Right atrium auricular region (tissue), 2 donors: ENCODE data around the gene SMC5. TPM values are rescaled to one million over a fixed set of nuclear protein-coding genes. Genes with fewer than 3 reads are reported as not detected.

Source experiments
- DNase-seq: peaks from one replicate; pipeline ENCODE4 v3.0.0-alpha.2; 2019; ENCODE audit warnings: low spot score
- H3K27ac ChIP-seq, 2 donors: fragments of 200-600 bp; sonication (generic); 1 replicate in 1 of 2; 2 replicates in 1 of 2; pipeline ENCODE4 v1.5.1; 2016 to 2019
- H3K27me3 ChIP-seq, 2 donors: fragments of 200-600 bp; sonication (generic); one replicate each; pipeline versions ENCODE4 v1.5.1 to v1.6.0; 2017 to 2019
- H3K36me3 ChIP-seq: fragments of 200-600 bp; sonication (generic); one replicate; pipeline ENCODE4 v1.5.1; 2016
- H3K4me1 ChIP-seq, 2 donors: fragments of 200-600 bp; sonication (generic); one replicate each; pipeline versions ENCODE4 v1.5.1 to v1.6.0; 2017 to 2019
- H3K4me3 ChIP-seq, 2 donors: fragments of 200-600 bp; sonication (generic); 1 replicate in 1 of 2; 2 replicates in 1 of 2; pipeline ENCODE4 v1.5.1; 2017 to 2019; ENCODE audit warnings: mild to moderate bottlenecking in 1 of 2, moderate library complexity in 1 of 2
- H3K9me3 ChIP-seq, 2 donors: fragments of 200-600 bp; sonication (generic); one replicate each; pipeline ENCODE4 v1.5.1; 2019
- CTCF ChIP-seq, 2 donors: fragments of 200-600 bp; sonication (generic); IDR thresholded peaks; one replicate each; pipeline ENCODE4 v1.5.1; 2019; ENCODE audit warnings: antibody characterized with exemption in 2 of 2
- total RNA-seq, 2 donors: library from RNA; depleted of rRNA; stranded (reverse); fragments of >200 nt; gene quantifications; one replicate each; pipeline ENCODE4 v1.1.0, GENCODE V29; 2016

Gene SMC5
- total RNA-seq, 2 donors from 2014 or later = 11.4 to 15.0 TPM

GRCh38 chr9:70402213-70402612, 143.4 kb downstream of the SMC5 start:
- Histone ChIP-seq H3K4me1 (peaks cover 0 to 97% of the 10 kb centered on the region in 2 donors), H3K27ac (peak overlapping the region; percentile 100), H3K36me3 (peaks cover 1% of the 10 kb centered on the region), H3K27me3 (no peaks in the 10 kb centered on the region), H3K4me3 (no peak overlapping the region), H3K9me3 (no peaks in the 10 kb centered on the region)
- DNase-seq = no peak
- no peak for TF ChIP-seq CTCF (IDR thresholded peaks at IDR 0.05)

- H3K9me3 ChIP-seq = no peaks in the 10 kb centered on the region
- H3K4me1 ChIP-seq = peaks cover 0 to 97% of the 10 kb centered on the region in 2 donors
- TF ChIP-seq CTCF (IDR thresholded peaks at IDR 0.05) = no peak
- no peak overlapping the region for H3K4me3 ChIP-seq
- peaks cover 6% of the 10 kb centered on the region for H3K36me3 ChIP-seq
- no peaks in the 10 kb centered on the region for H3K27me3 ChIP-seq
- peak overlapping the region; percentile 100 for H3K27ac ChIP-seq
- DNase-seq = peak; percentile 57
Measured at GRCh38 chr9:70403166-70403565, 144.4 kb downstream of the SMC5 start.

- DNase-seq = no peak
- Histone ChIP-seq H3K36me3 (peaks cover 6% of the 10 kb centered on the region), H3K4me3 (peak overlapping the region in 1 of 2 donors; percentile 17), H3K27me3 (no peaks in the 10 kb centered on the region), H3K27ac (peak overlapping the region; percentile 100), H3K4me1 (peaks cover 0 to 97% of the 10 kb centered on the region in 2 donors), H3K9me3 (no peaks in the 10 kb centered on the region)
- TF ChIP-seq CTCF (IDR thresholded peaks at IDR 0.05) = no peak
Measured at GRCh38 chr9:70403618-70404025, 144.8 kb downstream of the SMC5 start.

GRCh38 chr9:70404261-70404660, 145.5 kb downstream of the SMC5 start:
- peaks cover 6% of the 10 kb centered on the region for H3K36me3 ChIP-seq
- no peak for DNase-seq
- no peaks in the 10 kb centered on the region for H3K27me3 ChIP-seq
- peak overlapping the region; percentile 100 for H3K27ac ChIP-seq
- H3K9me3 ChIP-seq = no peaks in the 10 kb centered on the region
- H3K4me1 ChIP-seq = peaks cover 0 to 92% of the 10 kb centered on the region in 2 donors
- TF ChIP-seq CTCF (IDR thresholded peaks at IDR 0.05) = no peak
- H3K4me3 ChIP-seq = peak overlapping the region in 1 of 2 donors; percentile 17

Other genes with a start within 250 kb of the SMC5 start
- gene MAMDC2, start 215.1 kb upstream of the SMC5 start, total RNA-seq = 10 to 100 TPM; 28.8 to 32.5 TPM
- gene KLF9, start 155.7 kb downstream of the SMC5 start, total RNA-seq = 10 to 100 TPM; 74.1 to 76.7 TPM